ENCODE results near the gene RAB40B. TPM values are rescaled to one million over a fixed set of nuclear protein-coding genes. Genes with fewer than 3 reads are reported as not detected.

The RAB40B gene
- total RNA-seq, 1 experiment from 2014 or later: 6.3 TPM

GRCh38 chr17:82696259-82696658 lies 2.2 kb downstream of the RAB40B start:
- H3K9me3 Mint-ChIP-seq (ENCODE audit: unreplicated experiment): peaks cover 9% of the 10 kb centered on the region
- POLR2A ChIA-PET: no interaction called here
- CTCF ChIA-PET: no interaction called here
- H3K27me3 Mint-ChIP-seq (ENCODE audit: insufficient read depth, unreplicated experiment): no peaks in the 10 kb centered on the region
- no peak overlapping the region for H3K4me3 Mint-ChIP-seq (ENCODE audit: unreplicated experiment)
- no TSS peak for BruUV-seq (replicated peaks)
- no peaks in the 10 kb centered on the region for H3K4me1 Mint-ChIP-seq (ENCODE audit: insufficient read depth, unreplicated experiment)
- H3K27ac Mint-ChIP-seq (ENCODE audit: low read depth, unreplicated experiment): no peak overlapping the region
- TF ChIP-seq CTCF (IDR thresholded peaks at IDR 0.05; ENCODE audit: unreplicated experiment): no peak
- intact Hi-C loops (cut with micrococcal nuclease): loop anchor here (5.0 kb wide), 1 partner anchor 49 kb away; the partner anchor contains the start of gene WDR45B
- no peak for DNase-seq (ENCODE audit: unreplicated experiment)
- H3K36me3 Mint-ChIP-seq (ENCODE audit: insufficient read depth, unreplicated experiment): peaks cover 19% of the 10 kb centered on the region

GRCh38 chr17:82694647-82695046 lies 3.9 kb downstream of the RAB40B start:
- CTCF ChIA-PET: no interaction called here
- no peak for DNase-seq (ENCODE audit: unreplicated experiment)

GRCh38 chr17:82693168-82693867 lies 5.2 kb downstream of the RAB40B start:
- CTCF ChIA-PET: no interaction called here
- Mint-ChIP-seq H3K4me1 (ENCODE audit: insufficient read depth, unreplicated experiment) (no peaks in the 10 kb centered on the region), H3K36me3 (ENCODE audit: insufficient read depth, unreplicated experiment) (peaks cover 25% of the 10 kb centered on the region), H3K4me3 (ENCODE audit: unreplicated experiment) (no peak overlapping the region), H3K9me3 (ENCODE audit: unreplicated experiment) (peaks cover 9% of the 10 kb centered on the region), H3K27me3 (ENCODE audit: insufficient read depth, unreplicated experiment) (no peaks in the 10 kb centered on the region), H3K27ac (ENCODE audit: low read depth, unreplicated experiment) (no peak overlapping the region)
- no peak for DNase-seq (ENCODE audit: unreplicated experiment)
- intact Hi-C loops (cut with micrococcal nuclease): no loop called here
- no peak for TF ChIP-seq CTCF (IDR thresholded peaks at IDR 0.05; ENCODE audit: unreplicated experiment)
- no TSS peak for BruUV-seq (replicated peaks)
- POLR2A ChIA-PET: interaction anchor here (1.0 kb wide), 1 partner anchor 19 kb away, joined by 3 read pairs; no protein-coding TSS in a partner anchor

More at GRCh38 chr17:82694647-82695046, 3.9 kb downstream of the RAB40B start:
- Mint-ChIP-seq H3K27ac (ENCODE audit: low read depth, unreplicated experiment) (no peak overlapping the region), H3K9me3 (ENCODE audit: unreplicated experiment) (peaks cover 9% of the 10 kb centered on the region), H3K27me3 (ENCODE audit: insufficient read depth, unreplicated experiment) (no peaks in the 10 kb centered on the region), H3K36me3 (ENCODE audit: insufficient read depth, unreplicated experiment) (peaks cover 25% of the 10 kb centered on the region), H3K4me3 (ENCODE audit: unreplicated experiment) (no peak overlapping the region), H3K4me1 (ENCODE audit: insufficient read depth, unreplicated experiment) (no peaks in the 10 kb centered on the region)
- TF ChIP-seq CTCF (IDR thresholded peaks at IDR 0.05; ENCODE audit: unreplicated experiment): no peak
- intact Hi-C loops (cut with micrococcal nuclease): loop anchor here (5.0 kb wide), 1 partner anchor 47 kb away; the partner anchor contains the start of gene WDR45B
- BruUV-seq (replicated peaks): no TSS peak
- POLR2A ChIA-PET: no interaction called here

GRCh38 chr17:82692268-82692667 lies 6.2 kb downstream of the RAB40B start:
- H3K9me3 Mint-ChIP-seq (ENCODE audit: unreplicated experiment): peaks cover 9% of the 10 kb centered on the region
- peaks cover 2% of the 10 kb centered on the region for H3K4me1 Mint-ChIP-seq (ENCODE audit: insufficient read depth, unreplicated experiment)
- POLR2A ChIA-PET: interaction anchor here (0.6 kb wide), 1 partner anchor 179 kb away, joined by 4 read pairs; no protein-coding TSS in a partner anchor
- no peak overlapping the region for H3K27ac Mint-ChIP-seq (ENCODE audit: low read depth, unreplicated experiment)
- H3K4me3 Mint-ChIP-seq (ENCODE audit: unreplicated experiment): no peak overlapping the region
- no peak for DNase-seq (ENCODE audit: unreplicated experiment)
- no TSS peak for BruUV-seq (replicated peaks)
- H3K36me3 Mint-ChIP-seq (ENCODE audit: insufficient read depth, unreplicated experiment): peaks cover 25% of the 10 kb centered on the region
- intact Hi-C loops (cut with micrococcal nuclease): no loop called here
- no peaks in the 10 kb centered on the region for H3K27me3 Mint-ChIP-seq (ENCODE audit: insufficient read depth, unreplicated experiment)
- CTCF ChIA-PET: no interaction called here
- no peak for TF ChIP-seq CTCF (IDR thresholded peaks at IDR 0.05; ENCODE audit: unreplicated experiment)
